ENCODE data around the gene HS6ST2.

HS6ST2 gene

DNA sequence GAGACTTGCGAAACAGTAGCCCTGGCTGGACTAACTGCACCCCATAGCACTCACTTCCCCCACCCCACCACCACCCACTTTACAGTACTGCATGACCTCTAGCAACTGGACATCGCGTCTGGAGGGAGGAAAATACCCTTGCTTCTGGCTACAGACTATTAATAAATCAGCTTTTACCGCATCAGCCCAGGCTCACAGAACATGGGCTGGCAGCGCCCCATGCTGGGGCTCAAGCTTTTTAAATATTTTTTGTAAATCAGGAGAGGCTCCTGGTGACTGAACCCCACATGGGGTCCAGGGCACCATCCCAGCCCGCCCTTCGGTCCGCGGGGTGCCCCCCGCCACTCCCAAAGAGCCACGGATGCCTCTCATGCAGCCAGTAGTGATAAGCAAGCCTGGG lies 2.7 kb downstream of the HS6ST2 start:
- TF ChIP-seq, protein P1, sequence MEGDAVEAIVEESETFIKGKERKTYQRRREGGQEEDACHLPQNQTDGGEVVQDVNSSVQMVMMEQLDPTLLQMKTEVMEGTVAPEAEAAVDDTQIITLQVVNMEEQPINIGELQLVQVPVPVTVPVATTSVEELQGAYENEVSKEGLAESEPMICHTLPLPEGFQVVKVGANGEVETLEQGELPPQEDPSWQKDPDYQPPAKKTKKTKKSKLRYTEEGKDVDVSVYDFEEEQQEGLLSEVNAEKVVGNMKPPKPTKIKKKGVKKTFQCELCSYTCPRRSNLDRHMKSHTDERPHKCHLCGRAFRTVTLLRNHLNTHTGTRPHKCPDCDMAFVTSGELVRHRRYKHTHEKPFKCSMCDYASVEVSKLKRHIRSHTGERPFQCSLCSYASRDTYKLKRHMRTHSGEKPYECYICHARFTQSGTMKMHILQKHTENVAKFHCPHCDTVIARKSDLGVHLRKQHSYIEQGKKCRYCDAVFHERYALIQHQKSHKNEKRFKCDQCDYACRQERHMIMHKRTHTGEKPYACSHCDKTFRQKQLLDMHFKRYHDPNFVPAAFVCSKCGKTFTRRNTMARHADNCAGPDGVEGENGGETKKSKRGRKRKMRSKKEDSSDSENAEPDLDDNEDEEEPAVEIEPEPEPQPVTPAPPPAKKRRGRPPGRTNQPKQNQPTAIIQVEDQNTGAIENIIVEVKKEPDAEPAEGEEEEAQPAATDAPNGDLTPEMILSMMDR (IDR thresholded peaks at IDR 0.05; ENCODE audit: low read length): no peak
- no peak for TF ChIP-seq EZH2 (IDR thresholded peaks at IDR 0.05; ENCODE audit: borderline replicate concordance, low read length)
- Histone ChIP-seq H2AFZ (ENCODE audit: low read length) (no peak overlapping the region), H3K9ac (ENCODE audit: low read length) (no peak overlapping the region), H3F3A (ENCODE audit: insufficient read depth, low read length) (no peaks in the 10 kb centered on the region), H3K4me3 (ENCODE audit: low read depth, low read length, poor library complexity, severe bottlenecking) (no peak overlapping the region), H3K4me1 (ENCODE audit: insufficient read depth, low read length, severe bottlenecking) (no peaks in the 10 kb centered on the region), H3K27me3 (ENCODE audit: insufficient read depth, low read length) (no peaks in the 10 kb centered on the region), H3K36me3 (ENCODE audit: insufficient read depth, low read length) (no peaks in the 10 kb centered on the region), H3K79me2 (ENCODE audit: insufficient read depth, low read length) (no peaks in the 10 kb centered on the region), H4K20me1 (ENCODE audit: insufficient read depth, low read length) (no peaks in the 10 kb centered on the region), H3K27ac (ENCODE audit: low read depth, low read length, poor library complexity, severe bottlenecking) (no peak overlapping the region), H3K9me2 (ENCODE audit: low read depth, low read length) (no peaks in the 10 kb centered on the region), H3K9me3 (ENCODE audit: low read length) (no peaks in the 10 kb centered on the region), H3K4me2 (ENCODE audit: low read length) (no peak overlapping the region)

DNA sequence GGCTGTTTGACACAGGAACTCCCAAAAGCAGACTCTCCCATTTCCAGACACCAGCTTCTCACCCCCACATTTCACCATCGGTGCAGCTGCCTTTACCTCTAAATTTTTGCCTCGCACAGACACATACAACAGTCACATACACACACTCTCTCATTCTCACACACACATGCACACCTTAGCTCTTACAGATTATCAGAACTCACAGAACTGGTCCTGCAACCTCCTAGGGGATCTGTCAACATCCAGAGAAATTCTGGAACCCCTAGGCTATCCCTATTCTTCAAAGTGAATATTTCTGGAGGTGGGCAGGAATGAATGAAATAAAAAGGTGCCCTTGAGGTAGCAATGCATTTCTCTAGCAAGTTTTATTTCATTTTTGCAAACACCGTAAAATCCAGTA lies 4.1 kb downstream of the HS6ST2 start:
- no peaks in the 10 kb centered on the region for H3K27me3 ChIP-seq (ENCODE audit: insufficient read depth, low read length)
- no peak overlapping the region for H3K4me3 ChIP-seq (ENCODE audit: low read depth, low read length, poor library complexity, severe bottlenecking)
- H3F3A ChIP-seq (ENCODE audit: insufficient read depth, low read length): no peaks in the 10 kb centered on the region
- H3K9ac ChIP-seq (ENCODE audit: low read length): no peak overlapping the region
- no peaks in the 10 kb centered on the region for H3K9me3 ChIP-seq (ENCODE audit: low read length)
- H4K20me1 ChIP-seq (ENCODE audit: insufficient read depth, low read length): no peaks in the 10 kb centered on the region
- TF ChIP-seq, protein P1 (IDR thresholded peaks at IDR 0.05; ENCODE audit: low read length): no peak
- no peak for TF ChIP-seq EZH2 (IDR thresholded peaks at IDR 0.05; ENCODE audit: borderline replicate concordance, low read length)
- H3K9me2 ChIP-seq (ENCODE audit: low read depth, low read length): no peaks in the 10 kb centered on the region
- H3K79me2 ChIP-seq (ENCODE audit: insufficient read depth, low read length): no peaks in the 10 kb centered on the region
- no peak overlapping the region for H3K4me2 ChIP-seq (ENCODE audit: low read length)
- H3K4me1 ChIP-seq (ENCODE audit: insufficient read depth, low read length, severe bottlenecking): no peaks in the 10 kb centered on the region
- H3K36me3 ChIP-seq (ENCODE audit: insufficient read depth, low read length): no peaks in the 10 kb centered on the region
- H2AFZ ChIP-seq (ENCODE audit: low read length): no peak overlapping the region
- no peak overlapping the region for H3K27ac ChIP-seq (ENCODE audit: low read depth, low read length, poor library complexity, severe bottlenecking)

DNA sequence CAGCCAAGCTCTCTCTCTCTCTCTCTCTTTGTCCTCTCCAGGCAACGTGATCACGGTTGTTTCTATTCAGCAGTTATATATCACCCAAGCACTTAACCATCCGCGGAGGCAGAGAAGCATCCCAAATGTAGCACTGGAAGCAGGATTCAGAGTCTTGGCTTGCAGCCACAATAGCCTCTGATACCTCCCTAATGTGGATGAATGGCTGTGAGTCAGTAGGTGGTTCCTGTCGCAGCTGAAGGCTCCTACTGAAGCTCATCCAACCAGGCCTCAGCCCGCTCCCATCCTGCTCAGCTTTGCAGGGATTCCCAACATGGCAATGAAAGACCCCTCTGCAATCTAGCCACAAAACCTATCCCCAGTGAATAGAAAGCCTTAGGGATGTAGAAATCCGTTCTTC lies 5.1 kb downstream of the HS6ST2 start:
- no peaks in the 10 kb centered on the region for H3K4me1 ChIP-seq (ENCODE audit: insufficient read depth, low read length, severe bottlenecking)
- H3K79me2 ChIP-seq (ENCODE audit: insufficient read depth, low read length): no peaks in the 10 kb centered on the region
- no peak overlapping the region for H3K4me2 ChIP-seq (ENCODE audit: low read length)
- H2AFZ ChIP-seq (ENCODE audit: low read length): no peak overlapping the region
- no peaks in the 10 kb centered on the region for H3K9me2 ChIP-seq (ENCODE audit: low read depth, low read length)
- no peak overlapping the region for H3K9ac ChIP-seq (ENCODE audit: low read length)
- TF ChIP-seq, protein P1 (IDR thresholded peaks at IDR 0.05; ENCODE audit: low read length): no peak
- TF ChIP-seq EZH2 (IDR thresholded peaks at IDR 0.05; ENCODE audit: borderline replicate concordance, low read length): no peak
- no peaks in the 10 kb centered on the region for H3K9me3 ChIP-seq (ENCODE audit: low read length)
- H3K27ac ChIP-seq (ENCODE audit: low read depth, low read length, poor library complexity, severe bottlenecking): no peak overlapping the region
- no peaks in the 10 kb centered on the region for H3F3A ChIP-seq (ENCODE audit: insufficient read depth, low read length)
- H4K20me1 ChIP-seq (ENCODE audit: insufficient read depth, low read length): no peaks in the 10 kb centered on the region
- no peaks in the 10 kb centered on the region for H3K36me3 ChIP-seq (ENCODE audit: insufficient read depth, low read length)
- H3K4me3 ChIP-seq (ENCODE audit: low read depth, low read length, poor library complexity, severe bottlenecking): no peak overlapping the region
- H3K27me3 ChIP-seq (ENCODE audit: insufficient read depth, low read length): no peaks in the 10 kb centered on the region
